ENCODE data around the gene IMPACT.

- TF ChIP-seq CTCF (IDR thresholded peaks at IDR 0.05) (no peak), POLR2A (IDR thresholded peaks at IDR 0.05) (no peak)
Measured at GRCh38 chr18:24460388-24460787, 33.9 kb downstream of the IMPACT start, which contains the start of gene HRH4.
